ENCODE data around the gene UBE2S. TPM values are rescaled to one million over a fixed set of nuclear protein-coding genes. Genes with fewer than 3 reads are reported as not detected.

Gene UBE2S
- total and polyA plus RNA-seq, 10 of the 15 experiments (the other 5 are each of a cell fraction or from before 2014, with no cell fraction given), result 2.3 to 640 (median 127) TPM

- Histone ChIP-seq H2AFZ (ENCODE audit: control insufficient read depth, low read depth, low read length) (no peak overlapping the region), H4K20me1 (ENCODE audit: control insufficient read depth, insufficient read depth) (peaks cover 4% of the 10 kb centered on the region; the same call in 1 of the 2 replicates), H3K4me1 (ENCODE audit: control insufficient read depth, insufficient read depth, low read length) (no peaks in the 10 kb centered on the region), H3K79me2 (ENCODE audit: control insufficient read depth, insufficient read depth, low read length) (peaks cover 6% of the 10 kb centered on the region), H3K9me3 (replicated peaks; ENCODE audit: control insufficient read depth, insufficient read depth, low read length) (no peaks in the 10 kb centered on the region), H3K36me3 (ENCODE audit: control insufficient read depth in 2 of 2, insufficient read depth in 2 of 2, low read length in 1 of 2) (peaks cover 3 to 4% of the 10 kb centered on the region in 2 experiments), H3K27ac (ENCODE audit: control insufficient read depth, insufficient read depth) (no peak overlapping the region), H3K4me2 (ENCODE audit: control insufficient read depth, insufficient read depth) (no peak overlapping the region), H3K4me3 (no peak overlapping the region), H3K9ac (ENCODE audit: control insufficient read depth, insufficient read depth, low read length) (no peak overlapping the region), H3K27me3 (replicated peaks in 1 of 2; ENCODE audit: control insufficient read depth in 2 of 2, insufficient read depth in 2 of 2, low read length in 1 of 2) (no peaks in the 10 kb centered on the region; a peak in 2 of 4 replicates)
- FAIRE-seq (no peak), DNase-seq (ENCODE audit: low read depth, low spot score) (no peak), ATAC-seq (no peak)
- TF ChIP-seq ATF7 (IDR thresholded peaks at IDR 0.05; ENCODE audit: low read depth) (no peak), FOXK2 (IDR thresholded peaks at IDR 0.05) (no peak), NR2C1 (IDR thresholded peaks at IDR 0.05) (no peak), CEBPB (IDR thresholded peaks at IDR 0.05; ENCODE audit: borderline replicate concordance in 1 of 2, low read depth in 2 of 2, low read length in 2 of 2) (no peak), CHD4 (IDR thresholded peaks at IDR 0.05) (no peak), BCL11A (IDR thresholded peaks at IDR 0.05; ENCODE audit: low read depth, low read length) (no peak), NR2F1 (conservative IDR thresholded peaks at IDR 0.05) (no peak), SUPT20H (IDR thresholded peaks at IDR 0.05; ENCODE audit: borderline replicate concordance, control insufficient read depth, low read depth, low read length) (no peak), NFXL1 (IDR thresholded peaks at IDR 0.05; ENCODE audit: borderline replicate concordance) (no peak), POU2F2 (IDR thresholded peaks at IDR 0.05; ENCODE audit: borderline replicate concordance, low read depth, low read length) (no peak), STAT1 (conservative IDR thresholded peaks at IDR 0.05) (no peak), MXI1 (IDR thresholded peaks at IDR 0.05; ENCODE audit: low read depth, low read length) (no peak), ZNF384 (IDR thresholded peaks at IDR 0.05; ENCODE audit: borderline replicate concordance, low read depth, low read length) (no peak)
- ChIA-PET SMC1A (ENCODE audit: uncharacterized antibody, unreplicated experiment) (no interaction called here), RAD21 (ENCODE audit: unreplicated experiment) (no interaction called here), POLR2A (no interaction called here), CTCF (interaction anchor here (0.6 kb wide), 1 partner anchor 198 kb away, joined by 4 read pairs; no protein-coding TSS in a partner anchor)
- in situ Hi-C loops (cut with MboI), result no loop called here
- intact Hi-C loops (cut with micrococcal nuclease; ENCODE audit: unreplicated experiment), result no loop called here
- no TSS peak for BruUV-seq (replicated peaks)
- WGBS (ENCODE audit: insufficient coverage, insufficient replicate concordance, low lambda C conversion rate, missing lambda C conversion rate), result 79% methylated on average over 11 of the region's 11 CpGs
Observed at GRCh38 chr19:55455576-55456235, 48.1 kb upstream of the UBE2S start.
